ENCODE data around the gene EPS15. TPM values are rescaled to one million over a fixed set of nuclear protein-coding genes. Genes with fewer than 3 reads are reported as not detected.

Gene EPS15
- total and polyA plus RNA-seq, 7 donors, result 9.8 to 71.9 (median 46.1) TPM

DNA sequence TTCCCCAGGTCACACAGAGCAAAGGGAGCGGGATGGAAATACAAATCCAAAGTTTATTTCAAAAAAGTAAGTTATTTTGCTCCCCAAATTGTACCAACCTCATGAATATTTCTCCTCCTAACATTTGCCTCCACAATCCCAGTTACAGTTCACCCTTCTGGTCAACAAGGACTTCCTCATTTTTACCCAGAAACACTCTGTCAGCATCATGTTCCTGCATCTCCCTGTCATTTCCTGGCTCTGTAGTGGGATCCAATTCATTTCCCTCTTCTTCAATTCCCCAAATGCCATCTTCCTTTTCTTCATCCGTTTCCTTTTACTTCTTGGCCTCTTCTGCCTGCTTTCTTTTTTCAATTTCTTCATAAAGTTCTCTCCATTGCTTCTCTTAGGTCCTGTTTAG, 32.0 kb upstream of the EPS15 start:
- Histone ChIP-seq H3K27me3 (ENCODE audit: insufficient read depth in 3 of 3, low read length in 2 of 3) (no peaks in the 10 kb centered on the region), H3K4me1 (no peaks in the 10 kb centered on the region), H3K9me3 (no peaks in the 10 kb centered on the region), H3K4me3 (no peak overlapping the region), H3K27ac (no peak overlapping the region), H3K36me3 (ENCODE audit: insufficient read depth in 1 of 2, low read depth in 1 of 2) (no peaks in the 10 kb centered on the region)
- 63 to 68% (median 67%) methylated on average over 2 of the region's 2 CpGs for WGBS, 3 donors
- intact Hi-C loops (cut with DNase I), result no loop called here
- DNase-seq (no peak), ATAC-seq (no peak)
- TF ChIP-seq, protein P1, sequence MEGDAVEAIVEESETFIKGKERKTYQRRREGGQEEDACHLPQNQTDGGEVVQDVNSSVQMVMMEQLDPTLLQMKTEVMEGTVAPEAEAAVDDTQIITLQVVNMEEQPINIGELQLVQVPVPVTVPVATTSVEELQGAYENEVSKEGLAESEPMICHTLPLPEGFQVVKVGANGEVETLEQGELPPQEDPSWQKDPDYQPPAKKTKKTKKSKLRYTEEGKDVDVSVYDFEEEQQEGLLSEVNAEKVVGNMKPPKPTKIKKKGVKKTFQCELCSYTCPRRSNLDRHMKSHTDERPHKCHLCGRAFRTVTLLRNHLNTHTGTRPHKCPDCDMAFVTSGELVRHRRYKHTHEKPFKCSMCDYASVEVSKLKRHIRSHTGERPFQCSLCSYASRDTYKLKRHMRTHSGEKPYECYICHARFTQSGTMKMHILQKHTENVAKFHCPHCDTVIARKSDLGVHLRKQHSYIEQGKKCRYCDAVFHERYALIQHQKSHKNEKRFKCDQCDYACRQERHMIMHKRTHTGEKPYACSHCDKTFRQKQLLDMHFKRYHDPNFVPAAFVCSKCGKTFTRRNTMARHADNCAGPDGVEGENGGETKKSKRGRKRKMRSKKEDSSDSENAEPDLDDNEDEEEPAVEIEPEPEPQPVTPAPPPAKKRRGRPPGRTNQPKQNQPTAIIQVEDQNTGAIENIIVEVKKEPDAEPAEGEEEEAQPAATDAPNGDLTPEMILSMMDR (IDR thresholded peaks at IDR 0.05), result no peak

DNA sequence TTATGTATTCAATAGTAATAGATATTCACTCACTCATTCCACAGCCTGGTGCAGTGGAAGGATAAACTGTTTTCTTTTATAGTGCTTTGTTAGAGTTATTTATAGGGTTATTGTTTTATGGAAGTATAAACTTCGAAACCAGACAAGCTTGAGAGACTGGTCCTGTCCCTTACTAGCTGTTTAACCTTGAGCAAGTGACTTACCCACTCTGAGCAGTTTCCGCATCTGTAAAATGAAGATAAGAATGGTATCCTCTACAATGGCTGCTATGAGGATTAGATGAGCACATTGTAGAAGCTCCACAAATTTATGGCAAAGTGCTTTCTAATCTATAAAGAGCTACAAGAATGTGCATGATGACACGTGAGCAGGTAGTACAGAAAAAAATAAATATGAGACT, 30.8 kb upstream of the EPS15 start:
- no peaks in the 10 kb centered on the region for H3K36me3 ChIP-seq (ENCODE audit: insufficient read depth in 1 of 2, low read depth in 1 of 2)
- no peaks in the 10 kb centered on the region for H3K9me3 ChIP-seq
- no peaks in the 10 kb centered on the region for H3K4me1 ChIP-seq
- ATAC-seq (no peak), DNase-seq (no peak)
- H3K4me3 ChIP-seq, result no peak overlapping the region
- TF ChIP-seq, protein P1 (IDR thresholded peaks at IDR 0.05), result no peak
- WGBS, 3 donors, result 82 to 86% (median 85%) methylated on average over 3 of the region's 3 CpGs
- no peaks in the 10 kb centered on the region for H3K27me3 ChIP-seq (ENCODE audit: insufficient read depth in 3 of 3, low read length in 2 of 3)
- H3K27ac ChIP-seq, result no peak overlapping the region
- intact Hi-C loops (cut with DNase I), result no loop called here

DNA sequence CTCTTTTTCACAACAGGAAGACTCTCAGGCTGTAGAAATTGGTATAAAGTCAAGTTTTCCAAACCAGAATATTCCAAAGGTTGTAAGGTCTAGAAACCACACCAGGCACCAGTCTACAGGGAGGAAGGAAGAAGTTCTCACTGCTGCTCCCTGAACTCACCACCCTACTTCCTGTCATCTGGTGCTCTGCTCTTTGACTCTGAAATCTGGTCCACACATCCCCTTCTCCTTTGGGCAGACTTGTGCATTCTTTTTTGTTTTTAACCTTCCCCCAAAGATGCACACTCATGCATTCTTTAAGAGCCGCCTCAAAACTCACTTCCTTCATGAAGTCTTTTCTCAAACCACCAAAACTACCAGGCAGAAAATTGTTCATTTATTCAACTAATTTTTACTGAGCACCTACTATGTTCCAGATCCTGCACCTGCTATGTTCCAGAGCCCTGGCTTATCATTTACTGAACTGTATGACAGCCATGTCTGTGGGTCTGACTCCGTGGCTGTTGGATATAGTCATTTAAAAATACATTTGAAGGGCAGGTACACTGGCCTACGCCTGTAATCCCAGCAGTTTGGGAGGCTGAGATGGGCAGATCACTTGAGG, 30.1 kb upstream of the EPS15 start:
- 70 to 80% (median 73%) methylated on average over 3 of the region's 3 CpGs for WGBS, 3 donors
- intact Hi-C loops (cut with DNase I), result no loop called here

DNA sequence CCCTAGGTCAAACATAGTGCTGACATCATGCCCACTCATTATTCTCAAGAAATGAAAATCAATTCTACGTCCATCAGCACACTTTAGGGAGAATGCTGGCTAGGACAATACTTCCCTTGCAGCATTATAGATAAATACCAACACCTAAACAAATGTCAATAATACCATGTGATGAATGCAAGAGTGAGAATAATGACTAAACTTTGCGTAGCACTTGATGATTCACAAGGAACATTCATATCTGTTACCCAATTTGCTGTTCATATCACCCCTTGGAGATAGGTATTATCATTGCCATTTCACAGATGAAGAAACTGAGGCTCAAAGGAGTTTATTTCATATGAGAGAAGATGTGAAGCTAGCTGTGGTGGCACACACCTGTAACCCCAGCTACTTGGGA, 24.8 kb upstream of the EPS15 start:
- Histone ChIP-seq H3K27ac (no peak overlapping the region), H3K9me3 (no peaks in the 10 kb centered on the region), H3K36me3 (ENCODE audit: insufficient read depth in 1 of 2, low read depth in 1 of 2) (no peaks in the 10 kb centered on the region), H3K27me3 (ENCODE audit: insufficient read depth in 3 of 3, low read length in 2 of 3) (no peaks in the 10 kb centered on the region), H3K4me1 (peaks cover 10% of the 10 kb centered on the region), H3K4me3 (no peak overlapping the region)
- intact Hi-C loops (cut with DNase I), result no loop called here
- 87 to 96% (median 90%) methylated on average over 2 of the region's 2 CpGs for WGBS, 3 donors
- DNase-seq (no peak), ATAC-seq (no peak)
- TF ChIP-seq, protein P1 (IDR thresholded peaks at IDR 0.05), result no peak

More for the DNA sequence above, 30.1 kb upstream of the EPS15 start:
- ATAC-seq (no peak), DNase-seq (no peak)
- H3K27ac ChIP-seq, result no peak overlapping the region
- no peaks in the 10 kb centered on the region for H3K27me3 ChIP-seq (ENCODE audit: insufficient read depth in 3 of 3, low read length in 2 of 3)
- TF ChIP-seq, protein P1 (IDR thresholded peaks at IDR 0.05), result no peak
- H3K4me1 ChIP-seq, result no peaks in the 10 kb centered on the region
- no peaks in the 10 kb centered on the region for H3K9me3 ChIP-seq
- no peak overlapping the region for H3K4me3 ChIP-seq
- no peaks in the 10 kb centered on the region for H3K36me3 ChIP-seq (ENCODE audit: insufficient read depth in 1 of 2, low read depth in 1 of 2)

Data from psoas muscle (tissue), 8 donors.